ENCODE measurements around the gene SHANK2.

Gene SHANK2

GRCh38 chr11:71269603-71270511, 17.5 kb upstream of the SHANK2 start:
- no peak for DNase-seq (ENCODE audit: low read depth in 2 of 2)

GRCh38 chr11:71268706-71269321, 16.4 kb upstream of the SHANK2 start:
- no peak for DNase-seq (ENCODE audit: low read depth in 2 of 2)

DNA sequence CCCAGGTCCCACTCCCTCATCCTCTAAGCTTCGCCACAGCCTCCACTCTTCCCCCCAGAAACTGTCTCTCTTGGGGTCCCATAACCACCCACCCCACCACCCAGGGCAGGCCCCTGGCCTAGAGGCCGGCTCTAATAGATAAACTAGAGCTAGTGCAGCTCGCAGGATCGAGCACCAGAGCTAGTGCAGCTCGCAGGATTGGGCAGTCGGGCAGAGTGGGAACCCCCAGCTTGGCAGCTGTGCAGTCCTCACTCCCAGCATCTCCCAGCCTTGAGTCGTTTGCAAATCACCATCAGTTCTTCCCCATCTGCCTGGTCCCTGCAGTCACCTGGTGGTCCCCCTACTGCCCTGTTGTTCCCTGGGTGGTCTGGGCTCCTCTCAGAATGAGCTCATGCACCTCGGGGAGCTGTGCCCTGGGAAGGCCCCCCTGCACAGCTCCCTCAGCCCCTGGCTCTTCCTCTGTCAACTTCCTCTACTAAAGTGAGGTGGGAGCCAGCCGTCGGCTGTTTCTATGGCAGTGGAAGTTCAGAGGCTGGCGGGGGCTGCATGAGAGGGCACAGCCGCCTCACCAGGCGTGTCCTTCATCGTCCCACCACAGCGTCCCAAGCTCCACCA, 15.5 kb upstream of the SHANK2 start:
- DNase-seq (ENCODE audit: low read depth in 2 of 2) = no peak

DNA sequence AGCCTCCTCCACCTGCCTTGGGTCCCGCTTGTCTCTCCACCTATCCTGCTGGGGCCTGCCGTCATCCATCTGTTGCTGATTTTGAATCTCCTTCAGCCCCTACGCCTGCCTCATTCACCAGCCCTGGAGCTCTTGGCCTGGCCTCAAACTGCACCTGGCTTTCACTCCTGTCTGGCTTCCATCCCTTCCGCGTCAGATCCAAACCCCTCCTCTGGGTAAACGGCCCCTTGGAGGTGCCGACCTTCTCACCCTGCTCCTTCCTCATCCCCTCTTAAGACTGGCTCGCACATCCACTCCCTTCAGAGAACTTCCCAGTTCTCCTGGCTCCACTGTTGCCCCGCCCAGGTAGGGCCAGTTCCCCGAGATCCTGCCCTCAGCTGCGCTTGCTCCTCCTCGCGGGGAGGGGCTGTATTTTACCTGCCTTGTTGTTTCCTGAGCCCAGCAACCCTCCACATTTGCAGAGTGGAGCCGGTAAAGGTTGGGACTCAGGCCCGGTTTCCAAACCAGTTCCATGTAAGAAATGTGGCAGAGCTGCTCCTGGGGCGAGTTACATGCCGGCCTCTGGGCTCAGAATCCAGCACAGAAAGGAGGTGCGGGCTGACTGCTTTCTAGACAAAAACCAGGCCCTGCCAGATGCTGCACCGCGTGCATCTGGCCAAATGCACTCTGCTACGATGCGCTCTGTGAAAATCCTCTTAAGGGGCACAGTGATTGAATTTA, 13.9 kb upstream of the SHANK2 start:
- DNase-seq (ENCODE audit: low read depth in 2 of 2) = no peak

- no peak for DNase-seq (ENCODE audit: low read depth in 2 of 2)
Observed at GRCh38 chr11:71265559-71266092, 13.2 kb upstream of the SHANK2 start.

- DNase-seq (ENCODE audit: low read depth in 2 of 2) = no peak
Observed at GRCh38 chr11:71263386-71263785, 11.0 kb upstream of the SHANK2 start.

- DNase-seq (ENCODE audit: low read depth in 2 of 2) = no peak
Observed at GRCh38 chr11:71255800-71256479, 3.6 kb upstream of the SHANK2 start.

- DNase-seq (ENCODE audit: low read depth in 2 of 2) = no peak
Observed at GRCh38 chr11:71255323-71255722, 2.9 kb upstream of the SHANK2 start.

DNA sequence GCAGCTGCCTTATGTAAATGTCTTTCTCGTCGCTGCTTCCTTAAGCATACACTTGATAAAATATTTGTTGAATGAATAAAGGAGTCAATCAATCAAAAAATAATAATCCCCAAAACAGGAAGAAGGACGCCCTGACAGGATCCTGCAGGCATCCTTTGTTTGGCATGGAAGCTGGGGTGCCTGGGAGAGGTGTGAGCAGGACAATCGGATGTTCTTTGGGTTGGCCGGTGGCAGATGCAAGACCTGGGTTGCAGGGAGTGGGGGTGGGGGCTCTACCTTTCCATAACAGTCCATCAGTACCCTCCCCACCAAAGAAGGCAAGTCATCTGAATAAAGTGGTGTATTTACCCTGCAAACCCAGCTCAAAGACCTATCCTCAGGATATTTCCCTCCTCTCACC, 1.4 kb upstream of the SHANK2 start:
- DNase-seq (ENCODE audit: low read depth in 2 of 2) = no peak

GRCh38 chr11:71252770-71253730, 673 bp upstream of the SHANK2 start:
- DNase-seq (ENCODE audit: low read depth in 2 of 2) = no peak

GRCh38 chr11:71251761-71252268, 562 bp downstream of the SHANK2 start:
- DNase-seq (ENCODE audit: low read depth in 2 of 2) = no peak

DNA sequence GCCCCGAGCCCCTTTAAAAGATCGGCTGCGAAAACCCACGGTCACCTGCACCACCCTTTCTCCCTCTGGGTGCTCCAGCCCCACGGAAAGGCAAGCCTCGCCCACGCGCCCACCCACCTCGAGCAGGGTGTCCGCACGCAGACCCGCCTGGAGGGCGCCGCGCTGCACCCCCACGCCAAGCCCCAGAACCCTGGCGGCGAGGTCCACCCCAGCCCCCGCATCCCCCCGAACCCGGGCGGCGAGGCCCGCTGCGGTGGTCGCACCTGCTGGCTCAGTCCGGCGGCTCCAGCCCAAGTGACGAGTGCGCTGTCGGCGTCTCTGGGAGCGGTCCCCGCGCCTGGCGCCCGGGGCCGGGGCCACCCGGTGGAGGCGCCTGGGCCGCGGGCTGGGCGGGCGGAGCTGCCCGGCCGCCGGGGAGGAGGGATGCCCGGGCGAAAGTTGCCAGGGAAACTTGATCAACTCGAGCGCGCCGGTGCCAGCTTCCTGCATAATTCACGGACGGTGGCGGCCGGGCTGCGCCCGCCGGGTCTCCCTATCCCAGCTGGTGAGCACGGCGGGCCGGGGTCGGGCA, 1.1 kb downstream of the SHANK2 start:
- no peak for DNase-seq (ENCODE audit: low read depth in 2 of 2)

DNA sequence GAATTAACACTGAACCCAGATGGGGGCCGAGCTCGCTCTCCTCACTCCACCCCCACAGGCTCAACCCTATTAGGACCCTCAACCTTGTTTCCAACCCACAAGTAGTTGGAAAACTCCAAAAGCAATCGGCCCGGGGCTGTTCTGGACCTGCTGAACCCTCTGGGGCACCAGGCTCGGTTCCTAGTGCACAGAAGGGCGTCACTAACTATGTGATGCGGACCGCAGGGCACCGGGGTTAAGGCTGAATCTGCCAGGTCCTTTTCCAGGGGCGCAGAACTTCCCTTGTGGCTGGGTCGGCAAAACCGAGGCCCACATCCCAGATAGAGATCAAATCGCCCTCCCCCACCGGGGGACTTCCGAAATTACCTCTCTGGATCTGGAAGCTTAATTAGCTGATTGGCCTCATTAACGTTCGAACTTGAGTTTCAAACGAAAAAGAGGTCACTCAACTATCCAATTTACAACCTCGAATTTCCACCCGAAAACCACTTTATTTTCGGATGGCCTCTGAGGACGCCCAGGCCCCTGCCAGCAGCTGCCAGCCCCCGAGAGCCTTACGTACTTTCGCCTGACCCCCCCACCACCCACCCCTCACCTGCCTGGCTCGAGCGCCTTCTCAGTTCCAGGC, 1.7 kb downstream of the SHANK2 start:
- DNase-seq (ENCODE audit: low read depth in 2 of 2) = no peak

DNA sequence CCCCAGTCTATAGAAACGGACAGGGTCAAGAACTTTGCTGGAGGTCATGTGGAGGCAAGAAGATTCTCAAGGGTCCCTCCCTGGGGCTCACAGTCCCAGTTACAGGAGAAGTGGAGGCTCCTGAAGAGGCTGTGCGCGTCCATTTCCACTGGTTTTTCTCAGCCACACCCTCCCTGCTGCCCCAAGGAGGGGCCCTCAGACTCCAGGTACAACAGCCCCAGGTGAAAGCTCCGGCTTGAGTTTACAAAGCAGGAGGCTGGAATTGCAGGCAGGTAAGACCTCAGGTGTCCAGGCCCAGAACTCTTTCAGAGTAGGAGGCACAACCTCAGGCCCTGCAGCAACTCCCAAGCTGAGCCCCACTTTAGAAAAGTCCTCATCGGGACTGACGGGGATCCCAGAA, 3.1 kb downstream of the SHANK2 start:
- DNase-seq (ENCODE audit: low read depth in 2 of 2) = no peak

DNA sequence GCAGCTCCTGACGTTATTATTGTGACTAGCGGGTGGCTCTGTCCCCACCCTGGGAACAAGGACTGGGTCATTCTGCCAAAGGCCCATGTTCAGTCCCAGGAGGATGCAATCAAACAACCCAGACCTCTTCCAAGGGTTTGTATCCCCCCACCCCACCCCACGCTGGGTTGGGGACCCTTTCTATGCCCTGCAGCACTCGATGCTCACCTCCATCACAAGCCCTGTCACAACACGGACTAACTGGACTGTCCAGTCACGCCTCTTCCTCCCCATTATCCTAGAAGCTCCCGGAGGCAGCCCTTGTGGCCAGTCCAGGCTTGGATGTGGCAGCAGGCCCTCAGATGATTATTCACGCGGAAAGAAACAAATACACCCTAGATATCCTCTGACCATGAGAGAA, 3.7 kb downstream of the SHANK2 start:
- no peak for DNase-seq (ENCODE audit: low read depth in 2 of 2)

GRCh38 chr11:71248251-71248570, 4.2 kb downstream of the SHANK2 start:
- no peak for DNase-seq (ENCODE audit: low read depth in 2 of 2)

- DNase-seq (ENCODE audit: low read depth in 2 of 2) = no peak
Observed at GRCh38 chr11:71247551-71248250, 4.7 kb downstream of the SHANK2 start.

DNA sequence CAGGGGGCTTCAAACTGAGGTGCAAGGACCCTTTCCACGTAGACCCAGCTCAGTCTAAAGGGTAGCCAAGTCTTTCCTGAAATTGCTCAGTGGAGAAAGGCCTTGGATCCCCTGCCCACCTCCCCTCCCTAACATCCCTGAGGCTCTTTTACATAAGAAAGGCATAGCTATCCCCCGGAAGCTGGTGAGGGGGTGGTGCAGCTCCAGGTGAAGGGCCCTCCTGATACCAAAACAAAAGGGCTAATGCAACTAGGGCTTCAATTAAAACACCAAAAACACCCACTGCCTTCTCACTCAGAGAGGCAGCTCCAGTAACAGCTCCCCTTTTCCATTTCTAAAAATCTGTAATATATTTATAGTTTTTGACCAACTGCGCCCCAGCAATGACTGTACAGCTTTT, 5.8 kb downstream of the SHANK2 start:
- DNase-seq (ENCODE audit: low read depth in 2 of 2) = no peak
